HepG2 (cell line): ENCODE measurements around the gene CHRNB1. TPM values are rescaled to one million over a fixed set of nuclear protein-coding genes. Genes with fewer than 3 reads are reported as not detected.

Experiments used
- ATAC-seq: fragments of 200-7000 bp; cut with Tn5 transposase; 3 replicates; pipeline ENCODE4 v1.9.1; 2020; ENCODE audit warnings: mild to moderate bottlenecking, moderate library complexity
- BruUV-seq: library from RNA; stranded (reverse); fragments of 400-500 nt; replicated peaks from 2 replicates; lab custom pipeline; 2021; lab: Mats Ljungman, UMichigan
- CTCF ChIA-PET: fragments of 300-600 bp; formaldehyde crosslinking; extraction: SDS; loops from one replicate; lab custom pipeline; 2021; ENCODE audit warnings: low total read pairs, inconsistent platforms, low intra/inter-chr PET ratio; lab: Yijun Ruan, JAX
- POLR2A ChIA-PET: fragments of 350-600 bp; sonication (Branson Sonifier 250); formaldehyde crosslinking; loops from one replicate; lab custom pipeline; 2020; ENCODE audit warnings: antibody characterized with exemption, inconsistent platforms; lab: Yijun Ruan, JAX
- DNase-seq: peaks from one replicate; pipeline ENCODE4 v3.0.0-alpha.2; 2015; ENCODE audit warnings: low spot score
- FAIRE-seq: peaks from 3 replicates; lab custom pipeline; 2011; peaks lifted over from hg19 to GRCh38; lab: Jason Lieb, UNC
- H2AFZ ChIP-seq: one replicate; pipeline ENCODE4 v1.6.1; 2011; ENCODE audit warnings: low read length, inconsistent platforms
- H3K27ac ChIP-seq: fragments of 300-600 bp; 3 replicates; pipeline ENCODE4 v1.8.0; 2011; ENCODE audit warnings: mixed run types, mild to moderate bottlenecking, mixed read lengths, low read length, inconsistent platforms; ENCODE audit not compliant: insufficient read depth; ENCODE audit errors: extremely low read length
- H3K27me3 ChIP-seq, 2 experiments: fragments of 200-600 bp in 1 of 2; 2 replicates in 1 of 2; 3 replicates in 1 of 2; pipeline versions ENCODE4 v1.6.0 to v1.8.0; 2011; ENCODE audit warnings: low read length in 2 of 2, mild to moderate bottlenecking in 2 of 2, moderate library complexity in 2 of 2, inconsistent platforms in 1 of 2; ENCODE audit not compliant: insufficient read depth in 2 of 2, control insufficient read depth in 1 of 2
- H3K36me3 ChIP-seq, 2 experiments: fragments of 200-600 bp in 1 of 2; replicated peaks in 1 of 2; 2 replicates in 1 of 2; 3 replicates in 1 of 2; pipeline versions ENCODE4 v1.5.1 to v1.8.0; 2011; ENCODE audit warnings: low read length in 2 of 2, inconsistent platforms in 1 of 2; ENCODE audit not compliant: insufficient read depth in 2 of 2, control insufficient read depth in 1 of 2
- H3K4me1 ChIP-seq: 2 replicates; pipeline ENCODE4 v1.5.1; 2012; ENCODE audit warnings: low read length, inconsistent platforms; ENCODE audit not compliant: insufficient read depth
- H3K4me2 ChIP-seq: 2 replicates; pipeline ENCODE4 v1.6.0; 2011; ENCODE audit warnings: low read depth, low read length, inconsistent platforms
- H3K4me3 ChIP-seq, 3 experiments: fragments of 200-600 bp in 1 of 3; sonication (generic), shearing (Covaris generic) in 1 of 3; replicated peaks in 1 of 3; 2 replicates each; pipeline ENCODE4 v1.5.1; 2011 to 2016; ENCODE audit warnings: low read length in 3 of 3, inconsistent platforms in 2 of 3, low read depth in 2 of 3, mild to moderate bottlenecking in 2 of 3, control low read depth in 1 of 3, mixed read lengths in 1 of 3; ENCODE audit not compliant: insufficient read depth in 1 of 3
- H3K79me2 ChIP-seq: one replicate; pipeline ENCODE4 v1.6.1; 2011; ENCODE audit warnings: low read length, inconsistent platforms; ENCODE audit not compliant: insufficient read depth
- H3K9ac ChIP-seq: 2 replicates; pipeline ENCODE4 v1.6.0; 2011; ENCODE audit warnings: mild to moderate bottlenecking, low read depth, low read length, inconsistent platforms; ENCODE audit not compliant: insufficient read depth
- H3K9me3 ChIP-seq: 2 replicates; pipeline ENCODE4 v1.5.1; 2012; ENCODE audit warnings: mild to moderate bottlenecking, low read length
- H4K20me1 ChIP-seq: 2 replicates; pipeline ENCODE4 v1.6.0; 2011; ENCODE audit warnings: inconsistent platforms, mild to moderate bottlenecking, low read length, moderate library complexity; ENCODE audit not compliant: insufficient read depth
- BRF2 ChIP-seq: sonication (generic); formaldehyde crosslinking; IDR thresholded peaks from 2 replicates; pipeline ENCODE4 v1.8.1; 2022; ENCODE audit warnings: mild to moderate bottlenecking, missing genetic modification reagents
- NR2F6 ChIP-seq, 2 experiments: IDR thresholded peaks; 2 replicates each; pipeline ENCODE4 v1.6.1; 2016; ENCODE audit warnings: antibody characterized with exemption in 1 of 2, mild to moderate bottlenecking in 1 of 2
- SAP130 ChIP-seq: IDR thresholded peaks from 2 replicates; pipeline ENCODE4 v1.6.1; 2016; ENCODE audit warnings: low read depth
- TEF ChIP-seq: sonication (generic); formaldehyde crosslinking; IDR thresholded peaks from 2 replicates; pipeline ENCODE4 v1.5.0; 2020; ENCODE audit warnings: missing genetic modification reagents
- ZBTB26 ChIP-seq: IDR thresholded peaks from 2 replicates; pipeline ENCODE4 v1.6.1; 2016; ENCODE audit warnings: missing compliant biosample characterization, missing genetic modification reagents, borderline replicate concordance
- ZFP37 ChIP-seq: sonication (generic); formaldehyde crosslinking; IDR thresholded peaks from 2 replicates; pipeline ENCODE4 v1.4.0; 2020; ENCODE audit warnings: missing genetic modification reagents, borderline replicate concordance
- ZNF687 ChIP-seq: sonication (generic); formaldehyde crosslinking; IDR thresholded peaks from 2 replicates; pipeline ENCODE4 v1.5.1; 2020; ENCODE audit warnings: mild to moderate bottlenecking, missing genetic modification reagents, moderate library complexity
- ZNF782 ChIP-seq: sonication (generic); formaldehyde crosslinking; IDR thresholded peaks from 2 replicates; pipeline ENCODE4 v1.4.0; 2020; ENCODE audit warnings: missing genetic modification reagents, mild to moderate bottlenecking, borderline replicate concordance
- ZNF788 ChIP-seq: sonication (generic); formaldehyde crosslinking; IDR thresholded peaks from 2 replicates; pipeline ENCODE4 v1.5.0; 2020; ENCODE audit warnings: mild to moderate bottlenecking, missing genetic modification reagents, borderline replicate concordance
- WGBS: methylation state at CpG from one replicate; pipeline ENCODE4 v1.1.6; 2017; ENCODE audit warnings: low lambda C conversion rate; 5-methylcytosine and 5-hydroxymethylcytosine counted together
- in situ Hi-C: cut with HindIII; loops from 2 replicates; pipeline ENCODE4 v1.10.0; 2017; ENCODE audit warnings: low pct_unique_long_range_greater_than_20kb; ENCODE audit not compliant: extremely low pct_ligation_motif_present
- intact Hi-C: fragments of 100-400 bp; cut with micrococcal nuclease; formaldehyde crosslinking; loops from one replicate; pipeline ENCODE4 v1.10.0; 2022; ENCODE audit not compliant: unreplicated experiment
- polyA plus RNA-seq, 8 experiments: library from polyadenylated mRNA; depleted of rRNA in 3 of 8; stranded (reverse) in 7 of 8; unstranded in 1 of 8; fragments of >200 nt; fragmentation: Illumina TruSeq in 4 of 8; extraction: Trizol in 4 of 8; gene quantifications; 2 replicates each; pipeline versions ENCODE4 v1.2.1 to v1.2.3, GENCODE V29; 2011 to 2016; ENCODE audit warnings: low read depth in 4 of 8, missing spikeins in 1 of 8, mixed read lengths in 1 of 8; ENCODE audit not compliant: insufficient read depth in 1 of 8
- total RNA-seq, 5 experiments: library from RNA; depleted of rRNA; stranded (reverse); fragments of >200 nt; fragmentation: Illumina TruSeq; extraction: Trizol; gene quantifications; 2 replicates each; pipeline ENCODE4 v1.2.3, GENCODE V29; 2016; ENCODE audit warnings: low read depth in 1 of 5

CHRNB1 gene
- total and polyA plus RNA-seq, 2 of the 13 experiments (the other 11 are each of a cell fraction or from before 2014, with no cell fraction given), result 5.4 to 33.7 TPM

GRCh38 chr17:7474767-7475166 lies 29.9 kb downstream of the CHRNB1 start (continued):
- TF ChIP-seq BRF2 (CRISPR knock-in tag) (peak; percentile 31; the same call in 1 of the 2 replicates), ZNF687 (CRISPR knock-in tag) (peak; percentile 25; the same call in 1 of the 2 replicates), SAP130 (CRISPR knock-in tag) (0 out of 2 replicates have a peak, but pooled peaks have one; percentile 24)

- H3K4me2 ChIP-seq, result peak overlapping the region; percentile 48
- 41% methylated on average over 11 of the region's 15 CpGs for WGBS
- ATAC-seq, result peak; percentile 9; the same call in 2 of the 3 replicates
- peaks cover 30% of the 10 kb centered on the region for H4K20me1 ChIP-seq
- H3K36me3 ChIP-seq, result no peaks in the 10 kb centered on the region
- peaks cover 61% of the 10 kb centered on the region for H3K4me1 ChIP-seq
- 0 out of 2 replicates have a peak overlapping the region, but pooled peaks have one; percentile 10 for H3K9ac ChIP-seq
- intact Hi-C loops, result no loop called here
- in situ Hi-C loops, result loop anchor here (5.0 kb wide), 1 partner anchor 39 kb away; the partner anchor contains the start of genes FGF11 and TMEM102
- H3K27ac ChIP-seq, result peak overlapping the region; percentile 75
- POLR2A ChIA-PET, result interaction anchor here (1.0 to 5.3 kb wide), 5 partner anchors 10 to 440 kb away, joined by 3 to 30 read pairs (median 15); partner anchors contain the start of genes CHRNB1, POLR2A, SLC16A13 and TMEM256
- no peak for DNase-seq
- no peaks in the 10 kb centered on the region for H3K9me3 ChIP-seq
- FAIRE-seq, result peak; percentile 73
- no peak overlapping the region for H3K4me3 ChIP-seq
- peaks cover 58% of the 10 kb centered on the region for H3K79me2 ChIP-seq
- H3K27me3 ChIP-seq, result no peaks in the 10 kb centered on the region; a peak in 1 of 5 replicates
- no peak overlapping the region for H2AFZ ChIP-seq
- no TSS peak for BruUV-seq
- CTCF ChIA-PET, result no interaction called here
- TF ChIP-seq TEF (CRISPR knock-in tag), result no peak
- TF ChIP-seq ZFP37, result no peak
- TF ChIP-seq ZNF782 (CRISPR knock-in tag), result no peak
- TF ChIP-seq ZNF788 (CRISPR knock-in tag), result 0 out of 2 replicates have a peak, but pooled peaks have one; percentile 49
- no peak for TF ChIP-seq ZBTB26 (CRISPR knock-in tag)
- TF ChIP-seq NR2F6 (IDR thresholded peaks at IDR 0.05), result peak; percentile 17; the same call in 1 of the 2 replicates
- TF ChIP-seq NR2F6 (CRISPR knock-in tag; IDR thresholded peaks at IDR 0.05), result no peak
Observed at GRCh38 chr17:7475764-7476422, 31.0 kb downstream of the CHRNB1 start.
